GM21528 (cell line): ENCODE data around the gene TBATA.

ENCODE experiments used
- ATAC-seq: cut with Tn5 transposase; IDR thresholded peaks from one replicate; pipeline ENCODE4 v1.9.1; 2021; ENCODE audit warnings: mild to moderate bottlenecking, moderate library complexity; ENCODE audit not compliant: unreplicated experiment, low FRiP score

Gene TBATA

DNA sequence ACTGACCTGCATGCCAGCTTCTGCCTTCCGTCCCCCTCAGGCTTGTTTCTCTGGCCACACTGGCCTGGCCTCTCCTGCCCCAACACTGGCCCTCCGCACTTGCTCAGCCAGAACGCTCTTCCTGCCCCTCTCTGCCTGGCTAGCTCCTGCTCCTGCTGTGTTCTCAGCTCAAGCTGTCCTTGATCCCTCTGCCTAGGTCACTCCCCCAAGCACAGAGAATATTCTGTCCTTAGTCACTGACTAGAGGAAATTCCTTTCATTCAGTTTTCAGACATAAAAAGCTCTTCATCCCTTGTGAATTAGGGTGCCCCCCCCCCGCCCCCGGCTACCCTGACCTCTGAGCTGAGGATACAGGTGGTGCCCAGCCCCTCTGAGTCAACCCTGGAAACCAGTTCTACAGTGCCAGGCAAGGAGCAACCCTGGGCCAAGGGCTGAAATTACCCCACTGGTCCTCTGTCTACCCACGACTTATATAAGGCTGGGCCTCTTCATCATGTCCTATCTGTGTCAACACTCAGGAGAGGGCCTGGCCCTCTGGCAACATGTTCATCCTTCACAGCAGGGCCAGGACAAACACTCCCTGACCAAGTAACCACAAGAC is 23.9 kb upstream of the TBATA start:
- no peak for ATAC-seq

DNA sequence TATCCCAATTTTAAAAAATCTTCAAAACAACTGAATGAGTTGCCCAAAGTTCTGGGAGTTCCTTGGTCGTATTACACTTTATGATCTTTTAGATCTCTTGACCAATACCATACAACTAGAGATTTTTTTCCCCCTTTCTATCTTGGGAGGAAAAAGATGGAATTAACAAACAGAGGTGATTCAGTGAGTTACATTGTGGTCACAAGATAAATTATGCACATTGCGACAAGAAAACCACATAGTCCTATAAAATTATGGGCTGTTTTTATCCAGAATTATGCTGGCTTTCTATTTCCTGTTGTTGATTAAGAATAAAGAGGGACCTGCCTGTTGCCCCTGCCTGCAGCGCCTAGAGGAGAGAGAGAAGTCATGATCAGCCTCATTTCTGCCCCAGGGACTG is 22.4 kb upstream of the TBATA start:
- no peak for ATAC-seq

- no peak for ATAC-seq
Measured at GRCh38 chr10:70806841-70807240, 21.7 kb upstream of the TBATA start.

DNA sequence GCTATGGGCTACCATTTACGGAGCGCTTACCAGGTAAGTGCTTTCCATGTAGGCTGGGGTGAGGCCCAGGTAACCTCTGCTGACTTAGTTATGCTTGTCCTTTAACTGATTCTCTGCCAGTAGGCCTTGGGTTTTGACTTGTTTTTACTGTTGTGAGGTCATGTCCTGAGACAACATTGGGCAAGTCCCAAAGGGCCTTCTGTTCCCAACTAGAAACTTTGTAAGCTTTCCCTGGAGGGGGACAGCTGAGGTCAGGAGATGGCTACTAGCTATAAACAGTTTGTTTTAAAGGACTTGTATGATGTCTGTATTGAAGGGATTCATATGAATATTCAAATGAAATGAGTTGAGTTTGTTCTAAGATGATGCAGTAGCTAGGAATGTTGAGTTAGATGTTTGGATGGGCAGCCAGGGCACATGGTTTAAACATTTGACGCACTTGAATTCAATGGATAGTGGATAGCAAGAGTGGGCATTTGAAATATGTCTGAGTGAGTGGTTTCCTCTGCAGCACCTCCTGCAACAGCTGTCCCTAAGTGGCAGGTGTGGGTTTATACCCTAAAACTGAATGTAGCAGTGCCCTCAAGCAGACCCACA is 20.5 kb upstream of the TBATA start:
- ATAC-seq: no peak

- ATAC-seq: no peak
Measured at GRCh38 chr10:70804421-70804808, 19.2 kb upstream of the TBATA start.

- no peak for ATAC-seq
Measured at GRCh38 chr10:70803775-70804420, 18.7 kb upstream of the TBATA start.

DNA sequence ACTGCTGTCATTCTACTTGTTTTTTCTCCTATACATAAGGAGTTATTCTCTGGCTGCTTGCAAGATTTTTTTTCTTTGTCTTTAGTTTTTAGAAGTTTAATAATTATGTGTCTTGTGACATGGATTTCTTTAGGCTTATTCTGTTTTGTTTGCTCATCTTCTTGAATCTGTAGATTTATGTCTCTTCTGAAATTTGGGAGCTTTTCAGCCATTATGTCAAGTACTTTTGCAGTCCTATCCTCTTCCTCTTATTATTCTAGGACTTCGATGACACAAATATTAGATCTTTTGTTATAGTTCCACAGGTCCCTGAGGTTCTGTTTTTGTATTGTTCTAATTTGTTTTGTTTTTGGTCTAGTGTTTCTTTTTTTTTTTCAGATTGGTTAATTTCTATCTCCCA is 16.7 kb upstream of the TBATA start:
- ATAC-seq: no peak

DNA sequence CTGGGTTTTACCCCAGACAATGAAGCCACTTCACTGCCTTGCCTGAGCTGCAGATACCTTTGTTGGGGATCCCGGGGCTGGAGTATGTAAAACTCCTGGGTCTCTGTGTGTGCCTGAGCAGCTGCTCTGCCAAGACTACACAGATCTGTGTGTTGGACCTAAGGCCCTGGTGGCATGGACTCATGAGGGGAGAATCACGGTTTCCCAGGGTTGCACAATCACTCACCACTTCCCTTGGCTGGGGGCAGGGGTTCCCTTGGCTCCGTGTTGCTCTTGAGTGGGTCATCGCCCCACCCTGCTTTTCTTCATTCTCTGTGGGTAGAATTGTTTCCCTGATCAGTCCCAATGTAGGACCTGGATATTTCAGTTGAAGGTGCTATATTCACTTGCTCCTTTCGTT is 13.9 kb upstream of the TBATA start:
- no peak for ATAC-seq

DNA sequence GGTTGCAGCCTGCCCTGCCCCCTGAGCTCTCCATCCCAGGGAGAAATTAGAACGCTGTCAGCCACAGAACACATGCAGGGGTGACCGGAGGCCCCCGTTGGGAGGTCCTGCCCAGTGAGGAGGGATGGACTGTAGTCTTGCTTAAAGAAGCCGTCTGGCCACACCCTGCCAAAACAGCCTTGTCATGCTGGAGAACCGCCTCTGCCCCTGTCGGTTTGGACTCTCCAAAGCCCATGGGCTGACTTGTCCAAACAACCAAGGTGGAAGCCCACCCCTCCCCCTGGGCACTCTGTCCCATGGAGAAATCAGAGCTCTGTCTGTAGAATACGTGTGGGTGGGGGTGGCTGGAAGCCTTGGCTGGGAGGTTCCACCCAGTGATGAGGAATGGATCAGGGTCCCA is 12.7 kb upstream of the TBATA start:
- ATAC-seq: no peak

DNA sequence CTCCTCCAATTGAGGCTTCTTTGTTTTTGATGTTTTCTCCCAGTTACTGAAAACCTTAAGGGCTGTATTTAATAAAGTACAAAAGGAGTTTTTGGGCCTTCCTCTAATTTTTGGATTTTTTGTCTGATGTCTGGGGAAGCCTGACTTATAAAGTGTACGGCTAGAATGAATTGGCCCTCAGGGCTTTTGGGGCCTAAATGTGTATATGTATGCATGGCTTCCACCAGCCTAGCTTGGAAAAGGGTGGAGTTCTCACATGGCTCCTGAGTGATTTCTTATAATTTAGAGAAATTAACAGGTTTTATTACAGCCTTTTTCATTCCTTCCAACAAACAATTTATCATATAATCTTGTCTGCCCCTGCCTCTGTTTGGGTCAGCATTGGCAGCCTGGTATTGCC is 10.4 kb upstream of the TBATA start:
- no peak for ATAC-seq

- ATAC-seq: no peak
Measured at GRCh38 chr10:70791386-70792039, 6.3 kb upstream of the TBATA start.

- no peak for ATAC-seq
Measured at GRCh38 chr10:70786799-70787415, 1.7 kb upstream of the TBATA start.

- no peak for ATAC-seq
Measured at GRCh38 chr10:70784471-70784870, 706 bp downstream of the TBATA start.

DNA sequence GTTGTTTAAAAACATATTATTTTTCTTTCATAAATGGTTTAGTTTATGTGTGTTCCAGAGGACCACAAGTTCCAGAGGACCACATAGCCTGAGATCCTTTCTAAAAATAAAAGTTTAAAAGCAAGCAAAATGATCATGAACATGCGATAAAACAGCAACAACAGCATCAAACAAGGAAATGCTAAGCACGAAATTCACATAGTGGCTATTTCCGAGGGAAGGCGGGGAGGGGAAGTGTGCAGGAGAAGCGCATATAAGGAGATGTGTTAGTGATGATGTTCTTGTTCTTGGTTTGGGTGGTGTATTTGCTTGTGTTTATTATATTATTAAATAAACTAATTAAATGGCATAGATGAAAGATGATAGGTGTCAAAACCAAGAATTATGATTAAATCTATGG is 1.2 kb downstream of the TBATA start:
- no peak for ATAC-seq

- no peak for ATAC-seq
Measured at GRCh38 chr10:70782746-70783680, 2.2 kb downstream of the TBATA start.

GRCh38 chr10:70782086-70782745 is 3.0 kb downstream of the TBATA start:
- ATAC-seq: no peak

DNA sequence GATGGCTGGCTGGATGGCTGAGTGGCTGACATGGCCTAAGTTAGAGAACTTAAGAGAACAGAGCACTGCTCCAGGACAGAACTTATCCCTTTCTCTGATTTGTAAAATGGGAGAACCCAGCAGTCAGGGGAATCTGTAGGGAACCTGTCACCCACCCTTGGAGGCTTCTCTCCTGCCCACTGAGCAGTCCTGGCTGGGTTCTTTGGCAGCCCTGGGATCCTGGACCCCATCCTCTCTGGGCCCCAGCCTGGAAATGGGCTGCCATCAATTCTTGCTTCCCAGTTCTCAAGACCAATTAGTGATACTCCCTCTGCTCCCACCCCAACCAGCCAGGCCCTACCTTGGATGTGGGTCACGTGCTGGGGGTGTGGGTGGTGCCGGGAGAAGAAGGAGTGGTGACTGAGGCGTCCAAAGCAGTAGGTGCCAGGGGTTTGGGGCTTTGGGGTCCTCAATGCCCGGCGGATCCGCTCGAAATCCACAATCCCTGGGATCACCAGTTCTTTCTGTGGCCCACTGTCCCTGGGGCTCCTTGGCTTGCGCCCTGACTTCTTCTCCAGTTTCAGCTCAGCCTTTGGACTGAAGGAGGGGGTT is 3.6 kb downstream of the TBATA start:
- ATAC-seq: no peak

DNA sequence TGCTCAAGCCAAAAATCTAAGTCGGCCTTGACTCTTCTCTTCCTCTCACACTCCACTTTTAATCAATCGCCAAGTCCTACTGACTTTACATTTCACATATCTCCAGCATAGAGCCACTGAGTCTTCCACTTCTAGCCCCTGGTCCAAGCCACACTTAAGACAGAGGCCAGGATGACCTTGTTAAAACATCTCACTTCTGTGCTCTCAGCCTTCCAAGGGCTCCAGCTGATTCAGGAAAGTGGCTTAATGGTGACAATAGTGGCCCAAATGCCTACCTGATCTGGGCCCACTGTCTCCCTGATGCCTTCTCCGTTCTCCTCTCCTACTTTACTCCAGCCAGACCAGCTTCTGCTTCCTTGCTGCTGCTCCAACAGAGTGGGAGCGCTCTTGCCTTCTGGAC is 4.4 kb downstream of the TBATA start:
- no peak for ATAC-seq

DNA sequence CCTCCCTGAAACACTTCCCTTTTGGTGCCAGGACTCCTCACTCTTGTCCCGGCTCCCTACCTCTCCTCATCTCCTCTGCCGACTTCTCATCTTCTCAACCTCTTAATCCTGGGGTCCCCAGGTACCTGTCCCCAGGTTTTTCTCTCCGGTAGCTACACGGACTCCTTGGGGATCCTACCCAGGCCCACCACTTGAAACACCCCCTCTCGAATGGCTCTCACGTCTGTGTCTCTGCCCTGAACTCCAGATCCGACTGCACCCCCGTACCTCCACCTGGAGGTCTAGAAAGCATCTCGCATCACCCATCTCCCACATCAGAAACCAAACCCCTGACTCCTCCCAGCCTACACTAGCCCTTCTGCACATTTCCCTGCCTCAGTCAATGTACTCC is 4.8 kb downstream of the TBATA start:
- ATAC-seq: no peak
